Uterus (tissue), 4 donors: ENCODE measurements around the gene SACM1L. TPM values are rescaled to one million over a fixed set of nuclear protein-coding genes. Genes with fewer than 3 reads are reported as not detected.

ENCODE experiments used
- DNase-seq, 2 donors: peaks; one replicate each; pipeline ENCODE4 v3.0.0-alpha.2; 2019 to 2020
- H3K27ac ChIP-seq, 2 donors: fragments of 200-600 bp; sonication (generic); 1 replicate in 1 of 2; 2 replicates in 1 of 2; pipeline ENCODE4 v1.5.1; 2016 to 2018
- H3K27me3 ChIP-seq, 2 donors: fragments of 200-600 bp; sonication (generic); one replicate each; pipeline ENCODE4 v1.5.1; 2018 to 2019; ENCODE audit warnings: control low read depth in 1 of 2
- H3K36me3 ChIP-seq, 2 donors: fragments of 200-600 bp; sonication (generic); one replicate each; pipeline ENCODE4 v1.5.1; 2019; ENCODE audit warnings: control low read depth in 1 of 2
- H3K4me1 ChIP-seq, 2 donors: fragments of 200-600 bp; sonication (generic); one replicate each; pipeline ENCODE4 v1.5.1; 2018 to 2019; ENCODE audit warnings: control low read depth in 1 of 2
- H3K4me3 ChIP-seq, 2 donors: fragments of 200-600 bp; sonication (generic); 1 replicate in 1 of 2; 2 replicates in 1 of 2; pipeline ENCODE4 v1.5.1; 2018 to 2019; ENCODE audit warnings: mild to moderate bottlenecking in 1 of 2
- H3K9me3 ChIP-seq, 2 donors: fragments of 200-600 bp; sonication (generic); one replicate each; pipeline ENCODE4 v1.5.1; 2019; ENCODE audit warnings: control low read depth in 1 of 2
- CTCF ChIP-seq, 4 experiments: fragments of 200-600 bp in 2 of 4; fragments of 450-650 bp in 2 of 4; sonication (generic) in 2 of 4; IDR thresholded peaks; one replicate each; pipeline ENCODE4 v1.5.1; 2016 to 2019; ENCODE audit warnings: antibody characterized with exemption in 4 of 4, mild to moderate bottlenecking in 2 of 4, moderate library complexity in 1 of 4
- POLR2A ChIP-seq, 2 donors: fragments of 450-650 bp; IDR thresholded peaks; one replicate each; pipeline ENCODE4 v1.6.1; 2016; ENCODE audit warnings: antibody characterized with exemption in 2 of 2, mild to moderate bottlenecking in 1 of 2, moderate library complexity in 1 of 2
- intact Hi-C: fragments of 100-400 bp; cut with DNase I; formaldehyde crosslinking; loops from one replicate; pipeline ENCODE4 v1.15.1; 2023; ENCODE audit warnings: low total_unique reads
- total RNA-seq, 4 donors: library from RNA; depleted of rRNA in 3 of 4; stranded (reverse); fragments of >200 nt in 3 of 4; gene quantifications; one replicate each; pipeline versions ENCODE4 v1.1.0 to v1.2.4, GENCODE V29; 2014 to 2023
- donor health status: DM: yes; HTN: yes; CAD: no.

Gene SACM1L
- total RNA-seq, 4 donors from 2014 or later: 24.3 to 83.0 (median 68.7) TPM

GRCh38 chr3:45771166-45771775 lies 82.1 kb downstream of the SACM1L start:
- TF ChIP-seq POLR2A (IDR thresholded peaks at IDR 0.05) (no peak), CTCF (IDR thresholded peaks at IDR 0.05) (no peak)
- H3K27me3 ChIP-seq: no peaks in the 10 kb centered on the region
- DNase-seq: no peak
- no peaks in the 10 kb centered on the region for H3K36me3 ChIP-seq
- H3K27ac ChIP-seq: no peak overlapping the region
- H3K4me3 ChIP-seq: no peak overlapping the region
- no peaks in the 10 kb centered on the region for H3K4me1 ChIP-seq
- intact Hi-C loops: no loop called here
- no peaks in the 10 kb centered on the region for H3K9me3 ChIP-seq

DNA sequence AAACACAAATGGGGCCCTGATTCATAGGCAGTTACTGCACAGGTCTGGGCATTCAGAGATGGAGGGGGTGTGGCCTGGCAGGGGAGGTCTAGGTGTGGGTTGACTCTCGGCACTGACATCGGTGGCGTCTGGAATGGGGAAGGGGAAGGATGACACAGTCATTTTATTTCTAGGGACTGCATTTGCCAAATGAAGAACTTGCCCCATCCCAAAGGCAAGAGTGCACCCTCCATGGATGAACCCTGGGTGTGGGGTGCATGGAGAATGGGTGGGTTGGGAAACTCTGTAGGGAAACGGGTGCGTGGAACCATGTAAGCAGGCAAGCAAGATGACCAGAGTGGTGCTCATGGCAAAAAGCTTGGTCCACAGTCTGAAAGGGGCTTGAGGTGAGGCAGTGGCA lies 82.6 kb downstream of the SACM1L start:
- Histone ChIP-seq H3K36me3 (no peaks in the 10 kb centered on the region), H3K9me3 (no peaks in the 10 kb centered on the region), H3K4me3 (no peak overlapping the region), H3K27ac (no peak overlapping the region), H3K4me1 (no peaks in the 10 kb centered on the region), H3K27me3 (no peaks in the 10 kb centered on the region)
- DNase-seq: no peak
- no peak for TF ChIP-seq CTCF (IDR thresholded peaks at IDR 0.05)
- no peak for TF ChIP-seq POLR2A (IDR thresholded peaks at IDR 0.05)
- intact Hi-C loops: no loop called here

- no peaks in the 10 kb centered on the region for H3K27me3 ChIP-seq
- H3K4me3 ChIP-seq: no peak overlapping the region
- no peak overlapping the region for H3K27ac ChIP-seq
- no peaks in the 10 kb centered on the region for H3K36me3 ChIP-seq
- no peak for DNase-seq
- no peaks in the 10 kb centered on the region for H3K4me1 ChIP-seq
- no peak for TF ChIP-seq POLR2A (IDR thresholded peaks at IDR 0.05)
- no peaks in the 10 kb centered on the region for H3K9me3 ChIP-seq
- intact Hi-C loops: no loop called here
Observed at GRCh38 chr3:45772341-45773035, 83.3 kb downstream of the SACM1L start.

GRCh38 chr3:45773072-45773471 lies 83.9 kb downstream of the SACM1L start:
- no peak overlapping the region for H3K27ac ChIP-seq
- no peak for DNase-seq
- no peak overlapping the region for H3K4me3 ChIP-seq
- H3K27me3 ChIP-seq: no peaks in the 10 kb centered on the region
- no peaks in the 10 kb centered on the region for H3K9me3 ChIP-seq
- intact Hi-C loops: no loop called here
- TF ChIP-seq CTCF (IDR thresholded peaks at IDR 0.05) (no peak), POLR2A (IDR thresholded peaks at IDR 0.05) (no peak)
- no peaks in the 10 kb centered on the region for H3K36me3 ChIP-seq
- H3K4me1 ChIP-seq: no peaks in the 10 kb centered on the region

GRCh38 chr3:45773714-45774449 lies 84.7 kb downstream of the SACM1L start:
- no peaks in the 10 kb centered on the region for H3K9me3 ChIP-seq
- no peak overlapping the region for H3K4me3 ChIP-seq
- H3K4me1 ChIP-seq: no peaks in the 10 kb centered on the region
- no peak for DNase-seq
- H3K27ac ChIP-seq: no peak overlapping the region
- intact Hi-C loops: no loop called here
- no peaks in the 10 kb centered on the region for H3K27me3 ChIP-seq
- no peaks in the 10 kb centered on the region for H3K36me3 ChIP-seq
- TF ChIP-seq POLR2A (IDR thresholded peaks at IDR 0.05): no peak
- TF ChIP-seq CTCF (IDR thresholded peaks at IDR 0.05): no peak
